ENCODE measurements around the gene KIAA1328.
A peak's percentile ranks its signal among the peaks of the same experiment; 100 is the strongest.

Gene KIAA1328

DNA sequence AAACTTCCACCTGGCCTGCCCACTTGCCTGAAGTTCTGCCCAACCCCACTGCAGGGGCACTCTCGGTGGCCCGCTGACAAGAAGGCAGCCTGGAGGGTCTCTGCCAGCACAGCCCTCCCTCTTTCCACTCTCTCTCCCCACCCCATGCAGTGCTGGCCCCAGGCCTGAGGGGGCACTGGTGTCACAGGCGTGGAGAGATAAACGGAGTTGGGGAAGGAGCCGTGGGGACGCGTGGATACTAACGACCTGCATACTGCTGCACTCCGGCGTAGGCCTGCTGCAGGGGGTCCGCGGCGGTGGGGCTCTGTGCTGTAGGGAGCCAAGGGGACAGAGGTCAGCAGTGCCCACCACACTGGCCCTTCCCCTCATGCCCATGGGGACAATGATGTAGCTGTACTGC lies 437.4 kb downstream of the KIAA1328 start:
- no peak for TF ChIP-seq CTCF (IDR thresholded peaks at IDR 0.05; ENCODE audit: insufficient read depth, low read length)
- TF ChIP-seq GABPA (IDR thresholded peaks at IDR 0.05; ENCODE audit: low read depth) = no peak
- TF ChIP-seq SPI1 (IDR thresholded peaks at IDR 0.05; ENCODE audit: borderline replicate concordance, low read depth) = no peak
- TF ChIP-seq POLR2AphosphoS5 (IDR thresholded peaks at IDR 0.05; ENCODE audit: low read depth) = no peak
- TF ChIP-seq, protein P1, sequence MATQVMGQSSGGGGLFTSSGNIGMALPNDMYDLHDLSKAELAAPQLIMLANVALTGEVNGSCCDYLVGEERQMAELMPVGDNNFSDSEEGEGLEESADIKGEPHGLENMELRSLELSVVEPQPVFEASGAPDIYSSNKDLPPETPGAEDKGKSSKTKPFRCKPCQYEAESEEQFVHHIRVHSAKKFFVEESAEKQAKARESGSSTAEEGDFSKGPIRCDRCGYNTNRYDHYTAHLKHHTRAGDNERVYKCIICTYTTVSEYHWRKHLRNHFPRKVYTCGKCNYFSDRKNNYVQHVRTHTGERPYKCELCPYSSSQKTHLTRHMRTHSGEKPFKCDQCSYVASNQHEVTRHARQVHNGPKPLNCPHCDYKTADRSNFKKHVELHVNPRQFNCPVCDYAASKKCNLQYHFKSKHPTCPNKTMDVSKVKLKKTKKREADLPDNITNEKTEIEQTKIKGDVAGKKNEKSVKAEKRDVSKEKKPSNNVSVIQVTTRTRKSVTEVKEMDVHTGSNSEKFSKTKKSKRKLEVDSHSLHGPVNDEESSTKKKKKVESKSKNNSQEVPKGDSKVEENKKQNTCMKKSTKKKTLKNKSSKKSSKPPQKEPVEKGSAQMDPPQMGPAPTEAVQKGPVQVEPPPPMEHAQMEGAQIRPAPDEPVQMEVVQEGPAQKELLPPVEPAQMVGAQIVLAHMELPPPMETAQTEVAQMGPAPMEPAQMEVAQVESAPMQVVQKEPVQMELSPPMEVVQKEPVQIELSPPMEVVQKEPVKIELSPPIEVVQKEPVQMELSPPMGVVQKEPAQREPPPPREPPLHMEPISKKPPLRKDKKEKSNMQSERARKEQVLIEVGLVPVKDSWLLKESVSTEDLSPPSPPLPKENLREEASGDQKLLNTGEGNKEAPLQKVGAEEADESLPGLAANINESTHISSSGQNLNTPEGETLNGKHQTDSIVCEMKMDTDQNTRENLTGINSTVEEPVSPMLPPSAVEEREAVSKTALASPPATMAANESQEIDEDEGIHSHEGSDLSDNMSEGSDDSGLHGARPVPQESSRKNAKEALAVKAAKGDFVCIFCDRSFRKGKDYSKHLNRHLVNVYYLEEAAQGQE (IDR thresholded peaks at IDR 0.05; ENCODE audit: insufficient replicate concordance, low read depth) = no peak
- no peak for DNase-seq (ENCODE audit: low read depth in 1 of 2, low spot score in 1 of 2)
- no peaks in the 10 kb centered on the region for H3K27me3 ChIP-seq (ENCODE audit: insufficient read depth, poor library complexity, severe bottlenecking)

DNA sequence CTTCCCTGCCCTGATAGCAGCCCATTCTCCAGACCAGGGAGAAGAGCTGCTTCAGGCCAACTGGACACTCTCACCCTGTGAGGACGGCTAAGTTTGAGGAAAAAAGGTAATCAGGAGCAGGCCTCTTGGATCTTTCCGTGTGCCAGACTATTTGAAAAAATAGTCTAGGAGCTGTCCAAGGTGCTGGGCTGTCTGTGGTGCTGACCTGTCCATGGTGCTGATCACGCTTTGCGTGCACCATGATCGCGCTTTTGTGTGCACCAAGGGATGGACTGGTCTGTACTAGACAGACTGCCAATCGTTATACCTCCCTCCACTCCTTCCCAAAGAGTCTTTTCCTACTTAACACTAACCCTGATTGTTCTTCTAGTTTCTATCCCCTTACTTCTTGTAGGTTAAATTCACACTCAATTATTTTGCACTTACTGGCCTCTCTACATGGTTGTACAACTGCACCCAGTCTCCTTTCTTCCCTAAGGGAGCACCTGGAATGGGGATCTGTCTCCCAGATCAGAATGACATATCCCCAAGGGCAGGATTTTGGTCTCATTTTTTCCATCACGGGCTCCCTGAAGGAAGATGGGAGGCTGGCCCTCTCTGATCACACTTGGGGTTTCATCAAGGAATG lies 441.2 kb downstream of the KIAA1328 start:
- H3K27ac ChIP-seq (replicated peaks) = no peak overlapping the region
- TF ChIP-seq POLR2AphosphoS5 (IDR thresholded peaks at IDR 0.05; ENCODE audit: low read depth) = no peak
- TF ChIP-seq, protein P1 (IDR thresholded peaks at IDR 0.05; ENCODE audit: insufficient replicate concordance, low read depth) = peak; percentile 100
- H3K4me3 ChIP-seq (replicated peaks; ENCODE audit: insufficient read depth, low read length) = no peak overlapping the region
- H3K27me3 ChIP-seq (ENCODE audit: insufficient read depth, poor library complexity, severe bottlenecking) = peaks cover 16% of the 10 kb centered on the region
- peak; percentile 20 to 28 for DNase-seq (ENCODE audit: low read depth in 1 of 2, low spot score in 1 of 2)

More for the DNA sequence above, 437.4 kb downstream of the KIAA1328 start:
- no peak overlapping the region for H3K27ac ChIP-seq (replicated peaks)
- H3K4me3 ChIP-seq (replicated peaks; ENCODE audit: insufficient read depth, low read length) = no peak overlapping the region

DNA sequence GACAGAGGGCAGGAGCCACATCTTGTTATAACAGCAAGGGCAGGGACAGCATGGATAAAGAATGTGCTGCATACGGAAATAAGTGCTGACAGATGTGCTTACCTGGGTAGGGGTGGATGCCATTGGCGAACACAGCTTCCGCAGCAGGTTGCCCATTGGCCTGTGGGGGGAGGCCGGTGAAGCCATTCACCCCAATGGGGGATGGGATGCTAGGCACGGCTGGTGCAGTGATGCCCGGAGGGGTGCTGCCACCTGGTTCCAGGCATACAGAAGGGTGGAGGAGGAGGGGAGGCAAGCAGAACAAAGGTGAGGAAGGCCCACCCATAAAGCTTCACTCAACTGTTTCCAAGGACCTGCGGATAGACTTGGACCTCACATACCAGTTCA lies 441.7 kb downstream of the KIAA1328 start:
- Histone ChIP-seq H3K27me3 (ENCODE audit: insufficient read depth, poor library complexity, severe bottlenecking) (peaks cover 19% of the 10 kb centered on the region), H3K4me3 (replicated peaks; ENCODE audit: insufficient read depth, low read length) (no peak overlapping the region), H3K27ac (replicated peaks) (no peak overlapping the region)
- TF ChIP-seq GABPA (IDR thresholded peaks at IDR 0.05; ENCODE audit: low read depth) (no peak), CTCF (IDR thresholded peaks at IDR 0.05; ENCODE audit: insufficient read depth, low read length) (no peak), POLR2AphosphoS5 (IDR thresholded peaks at IDR 0.05; ENCODE audit: low read depth) (no peak), SPI1 (IDR thresholded peaks at IDR 0.05; ENCODE audit: borderline replicate concordance, low read depth) (no peak)
- TF ChIP-seq, protein P1 (IDR thresholded peaks at IDR 0.05; ENCODE audit: insufficient replicate concordance, low read depth) = no peak
- DNase-seq (ENCODE audit: low read depth in 1 of 2, low spot score in 1 of 2) = no peak
